A549 treated with ZK216348 at 1 μM for 4 hours (cell line): Measurements from ENCODE around the gene NEK9. TPM values are rescaled to one million over a fixed set of nuclear protein-coding genes. Genes with fewer than 3 reads are reported as not detected.

Experiments
- total RNA-seq: library from RNA; stranded (reverse); fragments of 200-300 nt; extraction: Qiagen RNA extraction; gene quantifications from 5 replicates; pipeline ENCODE4 v1.2.3, GENCODE V29; 2022; ENCODE audit warnings: low read depth

NEK9 gene
- 25.2 to 41.2 TPM (median 35.7 TPM) in 5 replicates for total RNA-seq

GRCh38 chr14:75126679-75127473 lies at the start of gene NEK9:
Gene NEK9 (minus strand): TSS chr14:75127048. CDS start chr14:75126921, 127 bp downstream.

GRCh38 chr14:75176142-75176820 lies 49.4 kb upstream of the NEK9 start, which contains the start of gene TMED10:
Gene TMED10 (minus strand): TSS chr14:75176612. CDS start chr14:75176579, 33 bp downstream.

GRCh38 chr14:75069121-75069810 lies 57.6 kb downstream of the NEK9 start, which contains the start of gene ZC2HC1C:
Gene ZC2HC1C (plus strand): TSS chr14:75069641. CDS start chr14:75070574, 933 bp downstream.

GRCh38 chr14:75063491-75064204 lies 63.2 kb downstream of the NEK9 start, which contains the start of gene ACYP1:
Gene ACYP1 (minus strand): TSS chr14:75064024. CDS start chr14:75063553, 471 bp downstream.

GRCh38 chr14:75050852-75051555 lies 75.8 kb downstream of the NEK9 start, which contains the start of gene MLH3:
Gene MLH3 (minus strand): TSS chr14:75051467. CDS start chr14:75049655, 1,812 bp downstream.

Other genes with a start within 250 kb of the NEK9 start
- 89.2 to 100 TPM (median 98.2 TPM) in 5 replicates for gene DLST, start 245.1 kb downstream of the NEK9 start, total RNA-seq
- 0.37 to 0.81 TPM (median 0.51 TPM) in 4 of 5 replicates, not detected in the other for gene RPS6KL1, start 203.8 kb downstream of the NEK9 start, total RNA-seq
- gene PGF, start 171.5 kb downstream of the NEK9 start, total RNA-seq: 2.5 to 4.7 TPM (median 4.1 TPM) in 5 replicates
- gene EIF2B2, start 124.1 kb downstream of the NEK9 start, total RNA-seq: 77.2 to 88.8 TPM (median 85.6 TPM) in 5 replicates
- gene MLH3, start 75.6 kb downstream of the NEK9 start, total RNA-seq: 13.5 to 20.9 TPM (median 19.3 TPM) in 5 replicates
- gene ACYP1, start 63.0 kb downstream of the NEK9 start, total RNA-seq: 22.2 to 34.4 TPM (median 26.1 TPM) in 5 replicates
- gene ZC2HC1C, start 57.4 kb downstream of the NEK9 start, total RNA-seq: 3.9 to 5.3 TPM (median 4.1 TPM) in 5 replicates
- 266 to 278 TPM (median 271 TPM) in 5 replicates for gene TMED10, start 49.6 kb upstream of the NEK9 start, total RNA-seq
- gene FOS, start 151.8 kb upstream of the NEK9 start, total RNA-seq: 6.9 to 11.8 TPM (median 9.8 TPM) in 5 replicates